WERI-Rb-1 (cell line): ENCODE measurements around the gene ACOT7.
"Not testable (repeated sequence)": the region's sequence is repeated elsewhere in the genome, so short reads cannot be mapped to it uniquely, and the experiment has no call there.

Experiments
- DNase-seq: peaks from one replicate; pipeline ENCODE4 v3.0.0-alpha.2; 2020
- H3K27ac ChIP-seq: fragments of 250-450 bp; sonication (Bioruptor Pico); 2 replicates; pipeline ENCODE4 v1.5.1; 2020; ENCODE audit warnings: mild to moderate bottlenecking, moderate library complexity
- H3K27me3 ChIP-seq: fragments of 250-450 bp; sonication (Bioruptor Pico); 2 replicates; pipeline ENCODE4 v1.5.1; 2021; ENCODE audit warnings: mild to moderate bottlenecking, low read depth, moderate library complexity; ENCODE audit not compliant: insufficient read depth, severe bottlenecking
- H3K36me3 ChIP-seq: fragments of 250-450 bp; sonication (Bioruptor Pico); 2 replicates; pipeline ENCODE4 v1.5.1; 2020; ENCODE audit warnings: mild to moderate bottlenecking, moderate library complexity
- H3K4me3 ChIP-seq: 2 replicates; pipeline ENCODE4 v1.5.1; 2011; ENCODE audit warnings: low read depth, mild to moderate bottlenecking, control low read depth, low read length
- H3K9me3 ChIP-seq: fragments of 250-450 bp; sonication (Bioruptor Pico); 2 replicates; pipeline ENCODE4 v1.5.1; 2021; ENCODE audit warnings: mild to moderate bottlenecking, moderate library complexity; ENCODE audit not compliant: severe bottlenecking
- TF ChIP-seq, protein P1 (sequence below): IDR thresholded peaks from 2 replicates; pipeline ENCODE4 v1.5.1; 2011; ENCODE audit warnings: low read depth, mild to moderate bottlenecking, control low read depth, inconsistent platforms, low read length

Gene ACOT7

GRCh38 chr1:6409053-6409452 is 15.5 kb upstream of the ACOT7 start:
- Histone ChIP-seq H3K27ac (no peak overlapping the region), H3K4me3 (no peak overlapping the region), H3K9me3 (no peaks in the 10 kb centered on the region), H3K27me3 (no peaks in the 10 kb centered on the region), H3K36me3 (no peaks in the 10 kb centered on the region)
- DNase-seq: no peak
- TF ChIP-seq, protein P1, sequence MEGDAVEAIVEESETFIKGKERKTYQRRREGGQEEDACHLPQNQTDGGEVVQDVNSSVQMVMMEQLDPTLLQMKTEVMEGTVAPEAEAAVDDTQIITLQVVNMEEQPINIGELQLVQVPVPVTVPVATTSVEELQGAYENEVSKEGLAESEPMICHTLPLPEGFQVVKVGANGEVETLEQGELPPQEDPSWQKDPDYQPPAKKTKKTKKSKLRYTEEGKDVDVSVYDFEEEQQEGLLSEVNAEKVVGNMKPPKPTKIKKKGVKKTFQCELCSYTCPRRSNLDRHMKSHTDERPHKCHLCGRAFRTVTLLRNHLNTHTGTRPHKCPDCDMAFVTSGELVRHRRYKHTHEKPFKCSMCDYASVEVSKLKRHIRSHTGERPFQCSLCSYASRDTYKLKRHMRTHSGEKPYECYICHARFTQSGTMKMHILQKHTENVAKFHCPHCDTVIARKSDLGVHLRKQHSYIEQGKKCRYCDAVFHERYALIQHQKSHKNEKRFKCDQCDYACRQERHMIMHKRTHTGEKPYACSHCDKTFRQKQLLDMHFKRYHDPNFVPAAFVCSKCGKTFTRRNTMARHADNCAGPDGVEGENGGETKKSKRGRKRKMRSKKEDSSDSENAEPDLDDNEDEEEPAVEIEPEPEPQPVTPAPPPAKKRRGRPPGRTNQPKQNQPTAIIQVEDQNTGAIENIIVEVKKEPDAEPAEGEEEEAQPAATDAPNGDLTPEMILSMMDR: no peak

- TF ChIP-seq, protein P1: no peak
Measured at GRCh38 chr1:6408023-6408422, 14.5 kb upstream of the ACOT7 start.

DNA sequence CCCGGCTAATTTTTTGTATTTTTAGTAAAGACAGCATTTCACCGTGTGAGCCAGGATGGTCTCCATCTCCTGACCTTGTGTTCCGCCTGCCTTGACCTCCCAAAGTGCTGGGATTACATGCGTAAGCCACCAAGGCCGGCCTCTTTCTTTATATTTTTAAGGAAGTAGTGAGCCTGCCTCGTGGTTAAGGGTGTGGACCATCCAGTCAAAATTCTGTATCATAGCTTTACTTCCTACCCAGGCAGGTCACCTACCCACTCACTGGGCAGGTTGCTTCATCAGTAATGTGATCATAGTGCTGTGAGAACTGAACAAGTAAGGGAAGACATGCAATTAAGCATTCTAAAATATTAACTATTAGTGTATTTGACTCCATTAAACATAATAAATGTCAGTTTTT is 8.1 kb upstream of the ACOT7 start:
- TF ChIP-seq, protein P1: no peak
- Histone ChIP-seq H3K36me3 (no peaks in the 10 kb centered on the region), H3K27me3 (no peaks in the 10 kb centered on the region), H3K9me3 (no peaks in the 10 kb centered on the region), H3K4me3 (no peak overlapping the region), H3K27ac (no peak overlapping the region)
- no peak for DNase-seq

More at GRCh38 chr1:6408023-6408422, 14.5 kb upstream of the ACOT7 start:
- Histone ChIP-seq H3K27ac (no peak overlapping the region), H3K27me3 (no peaks in the 10 kb centered on the region), H3K9me3 (no peaks in the 10 kb centered on the region), H3K36me3 (no peaks in the 10 kb centered on the region), H3K4me3 (no peak overlapping the region)
- no peak for DNase-seq

- H3K36me3 ChIP-seq: no peaks in the 10 kb centered on the region
- no peak overlapping the region for H3K27ac ChIP-seq
- H3K4me3 ChIP-seq: no peak overlapping the region
- TF ChIP-seq, protein P1: no peak
- H3K27me3 ChIP-seq: no peaks in the 10 kb centered on the region
- no peak for DNase-seq
- no peaks in the 10 kb centered on the region for H3K9me3 ChIP-seq
Measured at GRCh38 chr1:6399294-6399693, 5.7 kb upstream of the ACOT7 start.

DNA sequence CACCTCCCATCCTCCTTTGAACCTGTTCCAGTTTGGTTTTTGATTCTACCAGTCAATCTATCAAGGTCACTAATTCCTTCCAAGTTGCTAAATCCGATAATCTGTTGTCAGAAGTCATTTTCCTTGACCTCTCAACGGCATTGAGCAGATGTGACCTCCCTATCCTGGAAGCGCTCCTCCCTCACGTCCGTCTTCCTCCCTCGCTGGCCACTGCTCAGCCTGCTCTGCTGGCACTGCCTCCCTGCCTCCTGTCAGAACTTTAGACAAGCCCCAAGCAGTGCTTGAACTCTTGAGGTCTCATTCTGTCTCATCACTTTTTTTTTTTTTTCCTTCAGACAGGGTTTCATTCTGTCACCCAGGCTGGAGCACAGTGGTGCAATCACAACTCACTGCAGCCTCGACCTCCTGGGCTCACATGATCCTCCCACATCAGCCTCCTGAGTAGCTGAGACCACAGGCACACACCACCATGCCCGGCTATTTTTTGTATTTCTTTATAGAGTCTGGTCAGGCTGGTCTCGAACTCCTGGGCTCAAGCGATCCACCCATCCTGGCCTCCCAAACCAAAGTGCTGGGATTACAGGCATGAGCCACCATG is 4.4 kb upstream of the ACOT7 start:
- Histone ChIP-seq H3K4me3 (no peak overlapping the region; the same call in 1 of the 2 replicates), H3K27ac (peak overlapping the region; percentile 49), H3K36me3 (no peaks in the 10 kb centered on the region), H3K9me3 (no peaks in the 10 kb centered on the region), H3K27me3 (no peaks in the 10 kb centered on the region)
- DNase-seq: peak; percentile 85
- TF ChIP-seq, protein P1: no peak

- DNase-seq: peak; percentile 44
- Histone ChIP-seq H3K36me3 (no peaks in the 10 kb centered on the region), H3K27ac (peak overlapping the region; percentile 49), H3K4me3 (no peak overlapping the region), H3K9me3 (no peaks in the 10 kb centered on the region), H3K27me3 (no peaks in the 10 kb centered on the region)
- TF ChIP-seq, protein P1: peak; percentile 36; the same call in 1 of the 2 replicates
Measured at GRCh38 chr1:6396998-6397397, 3.4 kb upstream of the ACOT7 start.

DNA sequence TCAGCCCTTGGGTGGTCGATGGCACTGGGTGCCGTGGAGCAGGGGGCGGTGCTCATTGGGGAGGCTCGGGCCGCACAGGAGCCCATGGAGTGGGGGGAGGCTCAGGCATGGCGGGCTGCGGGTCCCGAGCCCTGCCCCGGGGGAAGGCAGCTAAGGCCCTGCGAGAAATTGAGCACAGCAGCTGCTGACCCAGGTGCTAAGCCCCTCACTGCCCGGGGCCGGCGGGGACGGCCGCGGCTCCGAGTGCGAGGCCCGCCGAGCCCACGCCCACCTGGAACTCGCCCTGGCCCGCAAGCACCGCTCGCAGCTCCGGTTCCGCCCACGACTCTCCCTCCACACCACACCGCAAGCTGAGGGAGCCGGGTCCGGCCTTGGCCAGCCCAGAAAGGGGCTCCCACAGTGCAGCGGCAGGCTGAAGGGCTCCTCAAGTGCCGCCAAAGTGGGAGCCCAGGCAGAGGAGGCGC is 2.2 kb upstream of the ACOT7 start:
- H3K27me3 ChIP-seq, H3K36me3 ChIP-seq, H3K4me3 ChIP-seq, H3K9me3 ChIP-seq, DNase-seq: not testable (repeated sequence)
- peak overlapping the region; percentile 53 for H3K27ac ChIP-seq

DNA sequence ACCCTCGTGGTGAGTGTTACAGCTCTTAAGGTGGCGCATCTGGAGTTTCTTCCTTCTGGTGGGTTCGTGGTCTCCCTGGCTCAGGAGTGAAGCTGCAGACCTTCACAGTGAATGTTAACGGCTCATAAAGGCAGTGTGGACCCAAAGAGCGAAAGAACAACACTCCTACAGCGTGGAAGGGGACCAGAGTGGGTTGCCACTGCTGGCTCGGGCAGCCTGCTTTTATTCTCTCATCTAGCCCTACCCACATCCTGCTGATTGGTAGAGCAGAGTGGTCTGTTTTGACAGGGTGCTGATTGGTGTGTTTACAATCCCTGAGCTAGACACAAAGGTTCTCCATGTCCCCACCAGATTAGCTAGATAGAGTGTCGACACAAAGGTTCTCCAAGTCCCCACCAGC is 1.6 kb upstream of the ACOT7 start:
- H3K9me3 ChIP-seq, H3K27me3 ChIP-seq, DNase-seq, H3K4me3 ChIP-seq, H3K36me3 ChIP-seq: not testable (repeated sequence)
- H3K27ac ChIP-seq: peak overlapping the region; percentile 3; the same call in 1 of the 2 replicates
